GM12801 (cell line): ENCODE results near the gene MIB1.

Experiments used
- TF ChIP-seq, protein P1 (sequence below): IDR thresholded peaks from one replicate; pipeline ENCODE4 v1.5.1; 2011; ENCODE audit warnings: control low read depth; ENCODE audit not compliant: insufficient read length; ENCODE audit errors: extremely low read depth

Gene MIB1

DNA sequence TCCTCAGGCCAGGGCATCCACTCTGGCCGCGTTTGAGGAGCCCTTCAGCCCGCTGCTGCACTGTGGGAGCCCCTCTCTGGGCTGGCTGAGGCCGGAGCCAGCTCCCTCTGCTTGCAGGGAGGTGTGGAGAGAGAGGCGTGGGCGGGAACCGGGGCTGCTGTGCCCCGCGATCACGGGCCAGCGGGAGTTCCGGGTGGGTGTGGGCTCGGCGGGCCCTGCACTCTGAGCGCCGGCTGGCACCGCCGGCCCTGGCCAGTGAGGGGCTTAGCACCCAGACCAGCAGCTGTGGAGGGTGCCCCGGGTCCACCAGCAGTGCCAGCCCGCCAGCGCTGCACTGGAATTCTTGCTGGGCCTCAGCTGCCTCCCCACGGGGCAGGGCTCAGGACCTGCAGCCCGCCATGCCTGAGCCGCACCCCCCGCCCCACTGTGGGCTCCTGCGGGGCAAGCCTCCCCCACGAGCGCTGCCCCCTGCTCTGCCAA lies 34.2 kb upstream of the MIB1 start:
- TF ChIP-seq, protein P1, sequence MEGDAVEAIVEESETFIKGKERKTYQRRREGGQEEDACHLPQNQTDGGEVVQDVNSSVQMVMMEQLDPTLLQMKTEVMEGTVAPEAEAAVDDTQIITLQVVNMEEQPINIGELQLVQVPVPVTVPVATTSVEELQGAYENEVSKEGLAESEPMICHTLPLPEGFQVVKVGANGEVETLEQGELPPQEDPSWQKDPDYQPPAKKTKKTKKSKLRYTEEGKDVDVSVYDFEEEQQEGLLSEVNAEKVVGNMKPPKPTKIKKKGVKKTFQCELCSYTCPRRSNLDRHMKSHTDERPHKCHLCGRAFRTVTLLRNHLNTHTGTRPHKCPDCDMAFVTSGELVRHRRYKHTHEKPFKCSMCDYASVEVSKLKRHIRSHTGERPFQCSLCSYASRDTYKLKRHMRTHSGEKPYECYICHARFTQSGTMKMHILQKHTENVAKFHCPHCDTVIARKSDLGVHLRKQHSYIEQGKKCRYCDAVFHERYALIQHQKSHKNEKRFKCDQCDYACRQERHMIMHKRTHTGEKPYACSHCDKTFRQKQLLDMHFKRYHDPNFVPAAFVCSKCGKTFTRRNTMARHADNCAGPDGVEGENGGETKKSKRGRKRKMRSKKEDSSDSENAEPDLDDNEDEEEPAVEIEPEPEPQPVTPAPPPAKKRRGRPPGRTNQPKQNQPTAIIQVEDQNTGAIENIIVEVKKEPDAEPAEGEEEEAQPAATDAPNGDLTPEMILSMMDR, result no peak

- TF ChIP-seq, protein P1, result no peak
These were observed 26.1 kb upstream of the MIB1 start for GRCh38 chr18:21714474-21714873.

- TF ChIP-seq, protein P1, result no peak
These were observed 17.9 kb upstream of the MIB1 start for GRCh38 chr18:21722687-21723086.

DNA sequence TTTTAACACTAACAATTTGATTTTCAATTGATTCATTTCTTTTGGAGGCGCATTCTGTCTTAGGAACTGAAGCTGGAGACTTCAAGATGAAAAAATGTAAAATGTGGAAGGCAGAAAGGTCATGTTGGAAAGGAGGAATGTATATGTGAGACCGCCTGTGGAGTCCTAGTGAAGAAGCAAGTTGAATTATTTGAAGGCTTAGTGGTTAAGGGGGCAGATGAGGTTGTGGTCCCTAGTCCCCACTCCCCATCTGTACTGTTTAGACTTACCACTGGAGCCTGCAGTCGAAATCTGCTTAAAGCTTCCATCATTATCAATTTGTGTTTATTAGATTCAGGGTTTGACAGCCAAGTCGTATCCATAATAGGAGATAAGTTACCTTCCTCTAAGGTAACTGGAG lies 15.4 kb upstream of the MIB1 start:
- TF ChIP-seq, protein P1, result no peak

GRCh38 chr18:21727702-21728101 lies 12.9 kb upstream of the MIB1 start:
- TF ChIP-seq, protein P1, result no peak

DNA sequence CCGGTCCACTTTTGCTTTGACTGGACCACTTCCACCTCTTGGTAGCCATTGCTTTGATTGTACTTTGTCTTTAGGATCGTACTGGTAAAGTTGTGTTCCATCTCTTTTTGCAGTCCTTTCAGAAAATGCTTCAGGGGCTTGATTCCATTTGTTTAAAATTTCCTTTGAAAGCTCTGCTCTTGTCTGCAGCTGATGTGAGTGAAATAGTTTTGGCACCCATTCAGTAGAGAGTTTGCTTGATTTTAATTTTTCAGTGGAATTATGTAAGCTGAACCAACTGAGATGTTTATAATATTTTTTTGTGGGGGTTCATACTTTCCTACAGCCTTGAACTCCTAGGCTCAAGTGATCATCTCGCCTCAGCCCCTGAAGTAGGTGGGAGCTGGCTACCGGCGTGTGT lies 7.6 kb upstream of the MIB1 start:
- TF ChIP-seq, protein P1, result no peak

- TF ChIP-seq, protein P1, result no peak
These were observed 5.1 kb upstream of the MIB1 start for GRCh38 chr18:21735452-21736015.
